Upper lobe of left lung (tissue), 6 donors: Measurements from ENCODE around the gene LTBP4. TPM values are rescaled to one million over a fixed set of nuclear protein-coding genes. Genes with fewer than 3 reads are reported as not detected.

ENCODE experiments used
- ATAC-seq, 2 donors: fragments of 200-7000 bp; cut with Tn5 transposase; one replicate each; pipeline ENCODE4 v1.9.1; 2022; ENCODE audit warnings: mild to moderate bottlenecking in 2 of 2, moderate library complexity in 2 of 2; ENCODE audit not compliant: low FRiP score in 2 of 2
- DNase-seq, 2 donors: peaks; one replicate each; pipeline ENCODE4 v3.0.0-alpha.2; 2019 to 2020
- H3K27ac ChIP-seq, 4 donors: fragments of 200-600 bp; sonication (generic); one replicate each; pipeline ENCODE4 v1.5.1; 2016 to 2019
- H3K27me3 ChIP-seq, 4 donors: fragments of 200-600 bp; sonication (generic); one replicate each; pipeline ENCODE4 v1.5.1; 2017 to 2019
- H3K36me3 ChIP-seq, 4 donors: fragments of 200-600 bp; sonication (generic); one replicate each; pipeline ENCODE4 v1.5.1; 2016 to 2019
- H3K4me1 ChIP-seq, 4 donors: fragments of 200-600 bp; sonication (generic); one replicate each; pipeline ENCODE4 v1.5.1; 2018 to 2019
- H3K4me3 ChIP-seq, 4 donors: fragments of 200-600 bp; sonication (generic); one replicate each; pipeline ENCODE4 v1.5.1; 2017 to 2019; ENCODE audit warnings: mild to moderate bottlenecking in 2 of 4, moderate library complexity in 1 of 4
- H3K9me3 ChIP-seq, 4 donors: fragments of 200-600 bp; sonication (generic); one replicate each; pipeline ENCODE4 v1.5.1; 2018 to 2019
- EP300 ChIP-seq, 4 donors: sonication (generic); formaldehyde crosslinking; IDR thresholded peaks; one replicate each; pipeline ENCODE4 v1.5.1; 2017; ENCODE audit warnings: antibody characterized with exemption in 4 of 4, control low read depth in 2 of 4
- POLR2A ChIP-seq, 4 donors: fragments of 450-650 bp; IDR thresholded peaks; one replicate each; pipeline ENCODE4 v1.5.1; 2016 to 2017; ENCODE audit warnings: antibody characterized with exemption in 4 of 4, mild to moderate bottlenecking in 2 of 4
- POLR2AphosphoS5 ChIP-seq, 2 donors: sonication (generic); formaldehyde crosslinking; IDR thresholded peaks; one replicate each; pipeline ENCODE4 v1.5.1; 2017; ENCODE audit warnings: antibody characterized with exemption in 2 of 2
- WGBS, 2 donors: methylation state at CpG; one replicate each; pipeline ENCODE4 v1.1.5; 2017 to 2018; 5-methylcytosine and 5-hydroxymethylcytosine counted together
- total RNA-seq, 6 donors: library from RNA; depleted of rRNA in 4 of 6; stranded (reverse); fragments of >200 nt in 4 of 6; gene quantifications; one replicate each; pipeline versions ENCODE4 v1.1.0 to v1.2.1, GENCODE V29; 2016 to 2021
- TF ChIP-seq, protein P1 (sequence below), 6 experiments: fragments of 450-650 bp in 4 of 6; fragments of 200-600 bp in 2 of 6; sonication (generic) in 2 of 6; IDR thresholded peaks; one replicate each; pipeline ENCODE4 v1.5.1; 2016 to 2019; ENCODE audit warnings: antibody characterized with exemption in 6 of 6
- donor health status: DM: no; HTN: no; CAD: no; lungs with moderate emphysema.
- donor health status: DM: no; HTN: yes; CAD: no; lungs with severe emphysema.

The LTBP4 gene
- total RNA-seq, 6 donors from 2014 or later = 125 to 541 (median 401) TPM

- Histone ChIP-seq H3K27me3 (no peaks in the 10 kb centered on the region), H3K9me3 (no peaks in the 10 kb centered on the region), H3K36me3 (no peaks in the 10 kb centered on the region), H3K4me1 (peaks cover 10 to 19% (median 12%) of the 10 kb centered on the region in 4 donors), H3K27ac (no peak overlapping the region), H3K4me3 (no peak overlapping the region)
- 82 to 83% methylated on average over 5 of the region's 5 CpGs for WGBS, 2 donors
- ATAC-seq = no peak
- no peak for TF ChIP-seq POLR2AphosphoS5 (IDR thresholded peaks at IDR 0.05)
- TF ChIP-seq, protein P1, sequence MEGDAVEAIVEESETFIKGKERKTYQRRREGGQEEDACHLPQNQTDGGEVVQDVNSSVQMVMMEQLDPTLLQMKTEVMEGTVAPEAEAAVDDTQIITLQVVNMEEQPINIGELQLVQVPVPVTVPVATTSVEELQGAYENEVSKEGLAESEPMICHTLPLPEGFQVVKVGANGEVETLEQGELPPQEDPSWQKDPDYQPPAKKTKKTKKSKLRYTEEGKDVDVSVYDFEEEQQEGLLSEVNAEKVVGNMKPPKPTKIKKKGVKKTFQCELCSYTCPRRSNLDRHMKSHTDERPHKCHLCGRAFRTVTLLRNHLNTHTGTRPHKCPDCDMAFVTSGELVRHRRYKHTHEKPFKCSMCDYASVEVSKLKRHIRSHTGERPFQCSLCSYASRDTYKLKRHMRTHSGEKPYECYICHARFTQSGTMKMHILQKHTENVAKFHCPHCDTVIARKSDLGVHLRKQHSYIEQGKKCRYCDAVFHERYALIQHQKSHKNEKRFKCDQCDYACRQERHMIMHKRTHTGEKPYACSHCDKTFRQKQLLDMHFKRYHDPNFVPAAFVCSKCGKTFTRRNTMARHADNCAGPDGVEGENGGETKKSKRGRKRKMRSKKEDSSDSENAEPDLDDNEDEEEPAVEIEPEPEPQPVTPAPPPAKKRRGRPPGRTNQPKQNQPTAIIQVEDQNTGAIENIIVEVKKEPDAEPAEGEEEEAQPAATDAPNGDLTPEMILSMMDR (IDR thresholded peaks at IDR 0.05) = no peak
- no peak for TF ChIP-seq EP300 (IDR thresholded peaks at IDR 0.05)
- TF ChIP-seq POLR2A (IDR thresholded peaks at IDR 0.05) = no peak
- DNase-seq = no peak
Measured at GRCh38 chr19:40659116-40659515, 57.9 kb downstream of the LTBP4 start.

DNA sequence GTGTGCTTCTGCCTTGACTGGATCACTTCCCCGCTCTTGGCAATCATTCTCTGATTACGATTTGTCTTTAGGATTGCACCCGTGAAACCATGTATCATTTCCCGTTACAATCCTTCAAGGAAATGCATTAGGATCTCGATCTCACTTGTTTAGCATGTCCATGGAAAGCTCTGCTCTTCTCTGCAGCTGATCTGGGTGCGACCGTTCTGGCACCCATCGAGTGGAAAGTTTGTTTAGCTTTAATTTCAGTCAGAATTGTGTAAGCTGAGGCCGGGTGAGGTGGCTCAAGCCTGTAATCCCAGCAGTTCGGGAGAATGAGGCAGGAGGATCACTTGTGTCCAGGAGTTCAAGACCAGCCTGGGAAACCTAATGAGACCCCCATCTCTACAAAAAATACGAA is 58.4 kb downstream of the LTBP4 start:
- H3K4me3 ChIP-seq = no peak overlapping the region
- H3K27ac ChIP-seq = no peak overlapping the region
- no peaks in the 10 kb centered on the region for H3K36me3 ChIP-seq
- no peaks in the 10 kb centered on the region for H3K27me3 ChIP-seq
- H3K4me1 ChIP-seq = peaks cover 10 to 19% (median 13%) of the 10 kb centered on the region in 4 donors
- ATAC-seq = no peak
- no peaks in the 10 kb centered on the region for H3K9me3 ChIP-seq
- no peak for DNase-seq
- 71 to 79% methylated on average over 11 of the region's 11 CpGs for WGBS, 2 donors
- TF ChIP-seq POLR2A (IDR thresholded peaks at IDR 0.05) (no peak), POLR2AphosphoS5 (IDR thresholded peaks at IDR 0.05) (no peak), EP300 (IDR thresholded peaks at IDR 0.05) (no peak)
- TF ChIP-seq, protein P1 (IDR thresholded peaks at IDR 0.05) = no peak

DNA sequence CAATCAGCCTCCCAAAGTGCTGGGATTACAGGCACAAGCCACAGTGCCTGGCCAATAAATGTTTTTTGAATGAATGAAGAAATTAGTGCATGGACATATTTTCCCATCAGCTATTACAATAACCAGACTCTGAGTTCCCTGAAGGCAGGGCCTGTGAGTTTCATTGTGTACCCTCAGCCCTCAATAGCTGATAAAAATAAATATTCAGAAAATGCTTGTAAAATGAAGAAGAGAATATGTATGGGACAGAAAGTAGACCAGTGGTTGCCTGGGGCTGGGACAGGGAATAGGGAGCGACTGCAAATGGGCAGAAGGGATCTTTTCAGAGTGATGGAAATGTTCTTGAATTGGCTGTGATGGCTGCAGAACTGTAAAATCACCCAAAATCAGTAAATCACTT is 60.4 kb downstream of the LTBP4 start:
- TF ChIP-seq EP300 (IDR thresholded peaks at IDR 0.05) (no peak), POLR2AphosphoS5 (IDR thresholded peaks at IDR 0.05) (no peak), POLR2A (IDR thresholded peaks at IDR 0.05) (no peak)
- TF ChIP-seq, protein P1 (IDR thresholded peaks at IDR 0.05) = no peak

GRCh38 chr19:40662925-40663694 is 61.9 kb downstream of the LTBP4 start:
- WGBS, 2 donors = 1% methylated on average over 37 to 43 of the region's 60 CpGs
- Histone ChIP-seq H3K4me3 (peak overlapping the region; percentile 46 to 65 (median 62)), H3K9me3 (no peaks in the 10 kb centered on the region), H3K4me1 (peaks cover 10 to 19% (median 13%) of the 10 kb centered on the region in 4 donors), H3K27ac (peak overlapping the region; percentile 75 to 81 (median 76)), H3K27me3 (no peaks in the 10 kb centered on the region), H3K36me3 (peaks cover 0 to 11% (median 5%) of the 10 kb centered on the region in 4 donors)
- ATAC-seq = peak; percentile 93 to 94
- TF ChIP-seq POLR2AphosphoS5 (IDR thresholded peaks at IDR 0.05) = peak; percentile 28 to 44
- peak in 1 of 4 donors; percentile 19 for TF ChIP-seq EP300 (IDR thresholded peaks at IDR 0.05)
- TF ChIP-seq, protein P1 (IDR thresholded peaks at IDR 0.05) = peak; percentile 96 to 99 (median 99)
- TF ChIP-seq POLR2A (IDR thresholded peaks at IDR 0.05) = peak in 2 of 4 donors; percentile 18 to 37
- peak; percentile 91 to 99 for DNase-seq

More for the DNA sequence above, 60.4 kb downstream of the LTBP4 start:
- DNase-seq (no peak), ATAC-seq (no peak)
- H3K27ac ChIP-seq = no peak overlapping the region
- no peak overlapping the region for H3K4me3 ChIP-seq
- no peaks in the 10 kb centered on the region for H3K27me3 ChIP-seq
- H3K9me3 ChIP-seq = no peaks in the 10 kb centered on the region
- H3K4me1 ChIP-seq = peaks cover 10 to 19% (median 13%) of the 10 kb centered on the region in 4 donors
- 87 to 93% methylated on average over 1 of the region's 1 CpG for WGBS, 2 donors
- H3K36me3 ChIP-seq = no peaks in the 10 kb centered on the region
